CD4-positive, alpha-beta T cell (primary cell): Measurements from ENCODE around the gene FOXD1. TPM values are rescaled to one million over a fixed set of nuclear protein-coding genes. Genes with fewer than 3 reads are reported as not detected.

ENCODE experiments used
- ATAC-seq: fragments of 200-7000 bp; cut with Tn5 transposase; one replicate; pipeline ENCODE4 v1.10.0; 2022; ENCODE audit warnings: mild to moderate bottlenecking; ENCODE audit not compliant: poor library complexity
- CTCF ChIA-PET: fragments of 350-600 bp; sonication (Branson Sonifier 250); formaldehyde crosslinking; loops from one replicate; lab custom pipeline; 2021; ENCODE audit warnings: antibody characterized with exemption, inconsistent platforms; lab: Charles Lee
- POLR2A ChIA-PET: fragments of 350-600 bp; sonication (Branson Sonifier 250); formaldehyde crosslinking; loops from one replicate; lab custom pipeline; 2021; ENCODE audit warnings: antibody characterized with exemption, inconsistent platforms; lab: Charles Lee
- DNase-seq, 14 experiments: peaks; one replicate each; pipeline ENCODE4 v3.0.0-alpha.2; 2013 to 2020; ENCODE audit warnings: mixed read lengths in 2 of 14
- H3K27ac ChIP-seq, 2 donors: one replicate each; pipeline versions ENCODE4 v1.5.1 to v1.7.0; 2013; ENCODE audit warnings: low read length in 2 of 2, low read depth in 1 of 2, mild to moderate bottlenecking in 1 of 2
- H3K27me3 ChIP-seq, 2 experiments: 1 replicate in 1 of 2; 2 replicates in 1 of 2; pipeline versions ENCODE4 v1.6.1 to v1.7.0; 2013; ENCODE audit warnings: low read length in 2 of 2, control low read depth in 1 of 2, mild to moderate bottlenecking in 1 of 2, moderate library complexity in 1 of 2; ENCODE audit not compliant: insufficient read depth in 2 of 2, control insufficient read depth in 1 of 2
- H3K36me3 ChIP-seq: one replicate; pipeline ENCODE4 v1.6.1; 2013; ENCODE audit warnings: low read length, control low read depth; ENCODE audit not compliant: insufficient read depth
- H3K4me1 ChIP-seq: one replicate; pipeline ENCODE4 v1.6.1; 2013; ENCODE audit warnings: low read length, control low read depth; ENCODE audit not compliant: insufficient read depth
- H3K4me3 ChIP-seq: one replicate; pipeline ENCODE4 v1.5.1; 2013; ENCODE audit warnings: mild to moderate bottlenecking, low read length, moderate library complexity
- H3K9me3 ChIP-seq, 2 experiments: 1 replicate in 1 of 2; 2 replicates in 1 of 2; pipeline versions ENCODE4 v1.6.1 to v1.7.0; 2013; ENCODE audit warnings: low read length in 2 of 2, mild to moderate bottlenecking in 2 of 2, control low read depth in 1 of 2, moderate library complexity in 1 of 2; ENCODE audit not compliant: control insufficient read depth in 1 of 2, insufficient read depth in 1 of 2
- H3K27ac Mint-ChIP-seq: one replicate; pipeline ENCODE4 v1.8.0; 2020; ENCODE audit warnings: mixed read lengths
- H3K27me3 Mint-ChIP-seq: one replicate; pipeline ENCODE4 v1.8.0; 2021; ENCODE audit warnings: mixed read lengths
- H3K36me3 Mint-ChIP-seq: one replicate; pipeline ENCODE4 v1.8.0; 2021; ENCODE audit warnings: low read depth, mixed read lengths
- H3K4me1 Mint-ChIP-seq: one replicate; pipeline ENCODE4 v1.8.0; 2021; ENCODE audit warnings: low read depth, mixed read lengths
- H3K4me3 Mint-ChIP-seq: one replicate; pipeline ENCODE4 v1.8.0; 2020; ENCODE audit warnings: mild to moderate bottlenecking, mixed read lengths
- H3K9me3 Mint-ChIP-seq: one replicate; pipeline ENCODE4 v1.8.0; 2020; ENCODE audit warnings: mixed read lengths
- CTCF ChIP-seq: fragments of 200-600 bp; IDR thresholded peaks from one replicate; pipeline ENCODE4 v1.8.0; 2022; ENCODE audit warnings: antibody characterized with exemption, mild to moderate bottlenecking
- intact Hi-C, 2 experiments: fragments of 100-400 bp; cut with DNase I in 1 of 2; cut with micrococcal nuclease in 1 of 2; formaldehyde crosslinking; loops; one replicate each; pipeline versions ENCODE4 v1.15.1 to v1.9.0; 2023 to 2025; cut with DNase I, micrococcal nuclease
- total RNA-seq, 174 experiments: library from RNA in 2 of 174; stranded (reverse) in 2 of 174; gene quantifications; one replicate each; pipeline ENCODE4 v1.2.3 and lab custom pipeline; 2021 to 2026

FOXD1 gene
- total RNA-seq, 2 experiments from 2014 or later = not detected

- POLR2A ChIA-PET = no interaction called here
- CTCF ChIA-PET = no interaction called here
- Histone ChIP-seq H3K4me1 (no peaks in the 10 kb centered on the region), H3K27ac (no peak overlapping the region), H3K9me3 (no peaks in the 10 kb centered on the region), H3K27me3 (peaks cover 0 to 16% of the 10 kb centered on the region in 2 experiments), H3K36me3 (no peaks in the 10 kb centered on the region), H3K4me3 (no peak overlapping the region)
- TF ChIP-seq CTCF = no peak
- no peak for ATAC-seq
- Mint-ChIP-seq H3K4me1 (no peaks in the 10 kb centered on the region), H3K36me3 (no peaks in the 10 kb centered on the region), H3K4me3 (no peak overlapping the region), H3K27ac (no peak overlapping the region), H3K27me3 (peaks cover 46% of the 10 kb centered on the region), H3K9me3 (no peaks in the 10 kb centered on the region)
- DNase-seq = no peak
- intact Hi-C loops = no loop called here
Observed at GRCh38 chr5:73485715-73486114, 37.1 kb upstream of the FOXD1 start.

- DNase-seq (no peak), ATAC-seq (no peak)
- Mint-ChIP-seq H3K27ac (no peak overlapping the region), H3K36me3 (no peaks in the 10 kb centered on the region), H3K27me3 (peaks cover 55% of the 10 kb centered on the region), H3K9me3 (no peaks in the 10 kb centered on the region), H3K4me3 (no peak overlapping the region), H3K4me1 (no peaks in the 10 kb centered on the region)
- ChIA-PET CTCF (no interaction called here), POLR2A (interaction anchor here (0.6 kb wide), 1 partner anchor 53 kb away, joined by 3 read pairs; no protein-coding TSS in a partner anchor)
- no peaks in the 10 kb centered on the region for H3K4me1 ChIP-seq
- H3K4me3 ChIP-seq = no peak overlapping the region
- no peak for TF ChIP-seq CTCF
- no peak overlapping the region for H3K27ac ChIP-seq
- intact Hi-C loops = no loop called here
- H3K9me3 ChIP-seq = no peaks in the 10 kb centered on the region
- peaks cover 0 to 10% of the 10 kb centered on the region in 2 experiments for H3K27me3 ChIP-seq
- H3K36me3 ChIP-seq = no peaks in the 10 kb centered on the region
Observed at GRCh38 chr5:73484511-73484910, 35.9 kb upstream of the FOXD1 start.

GRCh38 chr5:73483676-73484075 lies 35.1 kb upstream of the FOXD1 start:
- ATAC-seq (no peak), DNase-seq (no peak)
- Mint-ChIP-seq H3K27me3 (peaks cover 56% of the 10 kb centered on the region), H3K9me3 (no peaks in the 10 kb centered on the region), H3K36me3 (no peaks in the 10 kb centered on the region), H3K27ac (no peak overlapping the region), H3K4me1 (no peaks in the 10 kb centered on the region), H3K4me3 (no peak overlapping the region)
- intact Hi-C loops = no loop called here
- Histone ChIP-seq H3K36me3 (no peaks in the 10 kb centered on the region), H3K27me3 (peaks cover 0 to 10% of the 10 kb centered on the region in 2 experiments), H3K4me3 (no peak overlapping the region), H3K4me1 (no peaks in the 10 kb centered on the region), H3K27ac (no peak overlapping the region), H3K9me3 (no peaks in the 10 kb centered on the region)
- ChIA-PET POLR2A (no interaction called here), CTCF (no interaction called here)
- TF ChIP-seq CTCF = no peak
